Left colon (tissue), 2 donors: ENCODE results near the gene GP5. TPM values are rescaled to one million over a fixed set of nuclear protein-coding genes. Genes with fewer than 3 reads are reported as not detected.

Experiments used
- ATAC-seq: fragments of 200-7000 bp; cut with Tn5 transposase; one replicate; pipeline ENCODE4 v1.9.1; 2020; ENCODE audit warnings: mild to moderate bottlenecking, moderate library complexity
- DNase-seq, 2 donors: peaks; one replicate each; pipeline ENCODE4 v3.0.0-alpha.2; 2020
- intact Hi-C, 2 donors: fragments of 100-400 bp; cut with DNase I in 1 of 2; cut with micrococcal nuclease in 1 of 2; formaldehyde crosslinking; loops; one replicate each; pipeline versions ENCODE4 v1.11.2 to v1.14.0; 2022; cut with DNase I, micrococcal nuclease
- long read RNA-seq: library from polyadenylated mRNA; unstranded; transcript quantifications from one replicate; pipeline ENCODE4 v2.0.0, GENCODE V29; 2021
- total RNA-seq, 2 donors: library from RNA; stranded (reverse); fragmentation: NEBNext Ultra II Directional; extraction: Animal tissue kit (Norgen Biotek cat#: 25700); gene quantifications; one replicate each; pipeline ENCODE4 v1.2.1, GENCODE V29; 2021
- donor health status: DM: no; HTN: no; CAD: no.
- donor health status: DM: yes; HTN: yes; CAD: no.

Gene GP5
- not detected for total RNA-seq
- long read RNA-seq = 0 reads

- intact Hi-C loops = no loop called here
- DNase-seq = no peak
- no peak for ATAC-seq
These were observed at the start of gene GP5 for GRCh38 chr3:194399166-194399565. GP5 (minus strand) TSS chr3:194399266; CDS start chr3:194398282, 984 bp downstream.

- intact Hi-C loops = no loop called here
- ATAC-seq = no peak
These were observed 48.6 kb upstream of the GP5 start for GRCh38 chr3:194447657-194448056.

GRCh38 chr3:194447161-194447560 lies 48.1 kb upstream of the GP5 start:
- DNase-seq (no peak), ATAC-seq (peak; percentile 88)
- intact Hi-C loops = no loop called here

More at GRCh38 chr3:194447657-194448056, 48.6 kb upstream of the GP5 start:
- no peak for DNase-seq

GRCh38 chr3:194446754-194447153 lies 47.7 kb upstream of the GP5 start:
- DNase-seq (no peak), ATAC-seq (no peak)
- intact Hi-C loops = no loop called here

- DNase-seq = no peak
- intact Hi-C loops = no loop called here
- no peak for ATAC-seq
These were observed 47.1 kb upstream of the GP5 start for GRCh38 chr3:194446172-194446571.

- intact Hi-C loops = no loop called here
- DNase-seq (no peak), ATAC-seq (no peak)
These were observed 44.8 kb upstream of the GP5 start for GRCh38 chr3:194443901-194444300.

GRCh38 chr3:194440756-194441155 lies 41.7 kb upstream of the GP5 start:
- DNase-seq (no peak), ATAC-seq (peak; percentile 33)
- intact Hi-C loops = no loop called here

GRCh38 chr3:194439881-194440550 lies 41.0 kb upstream of the GP5 start:
- no peak for DNase-seq
- intact Hi-C loops = no loop called here
- peak; percentile 13 for ATAC-seq

- no peak for DNase-seq
- intact Hi-C loops = no loop called here
- ATAC-seq = no peak
These were observed 35.4 kb upstream of the GP5 start for GRCh38 chr3:194434503-194434902.

- ATAC-seq (no peak), DNase-seq (no peak)
- intact Hi-C loops = no loop called here
These were observed 32.5 kb upstream of the GP5 start for GRCh38 chr3:194431554-194431953.

GRCh38 chr3:194425399-194425798 lies 26.3 kb upstream of the GP5 start:
- intact Hi-C loops = no loop called here
- DNase-seq (no peak), ATAC-seq (no peak)

- ATAC-seq (peak; percentile 34), DNase-seq (no peak)
- intact Hi-C loops = no loop called here
These were observed 25.9 kb upstream of the GP5 start for GRCh38 chr3:194424953-194425352.

GRCh38 chr3:194424373-194424772 lies 25.3 kb upstream of the GP5 start:
- DNase-seq = no peak
- no peak for ATAC-seq
- intact Hi-C loops = no loop called here

- intact Hi-C loops = no loop called here
- ATAC-seq (peak; percentile 83), DNase-seq (peak in 1 of 2 donors; percentile 22)
These were observed 24.3 kb upstream of the GP5 start for GRCh38 chr3:194423317-194423716.

GRCh38 chr3:194422188-194422587 lies 23.1 kb upstream of the GP5 start:
- DNase-seq (no peak), ATAC-seq (no peak)
- intact Hi-C loops = no loop called here

GRCh38 chr3:194418671-194419070 lies 19.6 kb upstream of the GP5 start:
- intact Hi-C loops = no loop called here
- no peak for ATAC-seq
- no peak for DNase-seq

- ATAC-seq (no peak), DNase-seq (no peak)
- intact Hi-C loops = loop anchor here in 1 of 2 donors (10.0 kb wide), 1 partner anchor 73 kb away; no protein-coding TSS in a partner anchor
These were observed 8.4 kb upstream of the GP5 start for GRCh38 chr3:194407423-194407822.

- ATAC-seq (no peak), DNase-seq (no peak)
- intact Hi-C loops = loop anchor here (2.0 to 10.0 kb wide), 2 partner anchors 71 to 73 kb away; no protein-coding TSS in a partner anchor
These were observed 6.7 kb upstream of the GP5 start for GRCh38 chr3:194405766-194406165.

- intact Hi-C loops = loop anchor here (2.0 to 10.0 kb wide), 2 partner anchors 70 to 72 kb away; no protein-coding TSS in a partner anchor
- DNase-seq (peak in 1 of 2 donors; percentile 44), ATAC-seq (peak; percentile 89)
These were observed 5.5 kb upstream of the GP5 start for GRCh38 chr3:194404365-194405140.

GRCh38 chr3:194401868-194402329 lies 2.8 kb upstream of the GP5 start:
- intact Hi-C loops = loop anchor here in 1 of 2 donors (10.0 kb wide), 1 partner anchor 67 kb away; no protein-coding TSS in a partner anchor
- DNase-seq (no peak), ATAC-seq (no peak)
